Activated B cell treated with CpG ODN at 0.5 μM for 24 hours (primary cell): ENCODE data around the gene TTC7B. TPM values are rescaled to one million over a fixed set of nuclear protein-coding genes. Genes with fewer than 3 reads are reported as not detected.

ENCODE experiments used
- ATAC-seq: fragments of 200-7000 bp; cut with Tn5 transposase; one replicate; pipeline ENCODE4 v1.10.0; 2021; ENCODE audit warnings: low read depth, mild to moderate bottlenecking, moderate library complexity
- CTCF ChIA-PET: fragments of 350-600 bp; sonication (Branson Sonifier 250); formaldehyde crosslinking; loops from one replicate; lab custom pipeline; 2021; ENCODE audit warnings: antibody characterized with exemption; lab: Charles Lee
- POLR2A ChIA-PET: fragments of 350-600 bp; sonication (Branson Sonifier 250); formaldehyde crosslinking; loops from one replicate; lab custom pipeline; 2021; ENCODE audit warnings: antibody characterized with exemption; lab: Charles Lee
- DNase-seq: peaks from one replicate; pipeline ENCODE4 v3.0.0; 2022
- H3K27ac Mint-ChIP-seq: one replicate; pipeline ENCODE4 v1.8.0; 2020; ENCODE audit warnings: mixed read lengths
- H3K27me3 Mint-ChIP-seq: one replicate; pipeline ENCODE4 v1.8.0; 2021; ENCODE audit warnings: mixed read lengths
- H3K36me3 Mint-ChIP-seq: one replicate; pipeline ENCODE4 v1.8.0; 2021; ENCODE audit warnings: low read depth, mixed read lengths
- H3K4me1 Mint-ChIP-seq: one replicate; pipeline ENCODE4 v1.8.0; 2021; ENCODE audit warnings: mixed read lengths
- H3K4me3 Mint-ChIP-seq: one replicate; pipeline ENCODE4 v1.8.0; 2020; ENCODE audit warnings: mild to moderate bottlenecking, mixed read lengths
- H3K9me3 Mint-ChIP-seq: one replicate; pipeline ENCODE4 v1.8.0; 2020; ENCODE audit warnings: mixed read lengths
- CTCF ChIP-seq: fragments of 200-600 bp; IDR thresholded peaks from one replicate; pipeline ENCODE4 v1.8.0; 2022; ENCODE audit warnings: antibody characterized with exemption, mild to moderate bottlenecking
- intact Hi-C: fragments of 100-400 bp; cut with micrococcal nuclease; formaldehyde crosslinking; loops from one replicate; pipeline ENCODE4 v1.15.1; 2024
- total RNA-seq: library from RNA; stranded (reverse); gene quantifications from 2 replicates; pipeline ENCODE4 v1.2.3, GENCODE V29; 2022

The TTC7B gene
- total RNA-seq, 1 donor from 2014 or later, result 1.9 TPM

- Mint-ChIP-seq H3K9me3 (no peaks in the 10 kb centered on the region), H3K4me3 (no peak overlapping the region), H3K4me1 (peaks cover 8% of the 10 kb centered on the region), H3K36me3 (no peaks in the 10 kb centered on the region), H3K27me3 (peaks cover 30% of the 10 kb centered on the region), H3K27ac (no peak overlapping the region)
- no peak for DNase-seq
- TF ChIP-seq CTCF, result no peak
- ATAC-seq, result no peak
- POLR2A ChIA-PET, result no interaction called here
- CTCF ChIA-PET, result no interaction called here
- intact Hi-C loops, result no loop called here
Measured at GRCh38 chr14:90505531-90505930, 310.7 kb downstream of the TTC7B start.

GRCh38 chr14:90504643-90505042, 311.6 kb downstream of the TTC7B start:
- Mint-ChIP-seq H3K36me3 (no peaks in the 10 kb centered on the region), H3K4me1 (peaks cover 8% of the 10 kb centered on the region), H3K9me3 (no peaks in the 10 kb centered on the region), H3K27ac (no peak overlapping the region), H3K27me3 (peaks cover 28% of the 10 kb centered on the region), H3K4me3 (no peak overlapping the region)
- intact Hi-C loops, result no loop called here
- CTCF ChIA-PET, result no interaction called here
- DNase-seq (no peak), ATAC-seq (no peak)
- TF ChIP-seq CTCF, result no peak
- POLR2A ChIA-PET, result no interaction called here

- ChIA-PET CTCF (no interaction called here), POLR2A (no interaction called here)
- H3K4me3 Mint-ChIP-seq, result no peak overlapping the region
- H3K9me3 Mint-ChIP-seq, result no peaks in the 10 kb centered on the region
- no peak for TF ChIP-seq CTCF
- no peak for DNase-seq
- no peaks in the 10 kb centered on the region for H3K36me3 Mint-ChIP-seq
- H3K27ac Mint-ChIP-seq, result no peak overlapping the region
- ATAC-seq, result no peak
- intact Hi-C loops, result no loop called here
- H3K27me3 Mint-ChIP-seq, result peaks cover 31% of the 10 kb centered on the region
- H3K4me1 Mint-ChIP-seq, result peaks cover 2% of the 10 kb centered on the region
Measured at GRCh38 chr14:90503582-90503981, 312.6 kb downstream of the TTC7B start.

- POLR2A ChIA-PET, result no interaction called here
- H3K27ac Mint-ChIP-seq, result no peak overlapping the region
- H3K4me3 Mint-ChIP-seq, result no peak overlapping the region
- peaks cover 30% of the 10 kb centered on the region for H3K27me3 Mint-ChIP-seq
- no peaks in the 10 kb centered on the region for H3K36me3 Mint-ChIP-seq
- intact Hi-C loops, result no loop called here
- no peak for TF ChIP-seq CTCF
- no peak for DNase-seq
- ATAC-seq, result no peak
- CTCF ChIA-PET, result no interaction called here
- peaks cover 2% of the 10 kb centered on the region for H3K4me1 Mint-ChIP-seq
- no peaks in the 10 kb centered on the region for H3K9me3 Mint-ChIP-seq
Measured at GRCh38 chr14:90502760-90503159, 313.5 kb downstream of the TTC7B start.

GRCh38 chr14:90500665-90501370, 315.4 kb downstream of the TTC7B start:
- no peak overlapping the region for H3K27ac Mint-ChIP-seq
- TF ChIP-seq CTCF, result no peak
- no peak overlapping the region for H3K4me3 Mint-ChIP-seq
- no peaks in the 10 kb centered on the region for H3K36me3 Mint-ChIP-seq
- no peaks in the 10 kb centered on the region for H3K9me3 Mint-ChIP-seq
- DNase-seq, result no peak
- no peak for ATAC-seq
- peaks cover 27% of the 10 kb centered on the region for H3K27me3 Mint-ChIP-seq
- ChIA-PET CTCF (no interaction called here), POLR2A (no interaction called here)
- intact Hi-C loops, result no loop called here
- peaks cover 2% of the 10 kb centered on the region for H3K4me1 Mint-ChIP-seq
